Vagina (tissue), 2 donors: Measurements from ENCODE around the gene MORF4L1.

Source experiments
- POLR2A ChIP-seq, 2 donors: fragments of 450-650 bp; IDR thresholded peaks; one replicate each; pipeline ENCODE4 v1.6.1; 2017; ENCODE audit warnings: antibody characterized with exemption in 2 of 2, mild to moderate bottlenecking in 2 of 2, moderate library complexity in 2 of 2
- POLR2AphosphoS5 ChIP-seq, 2 donors: sonication (generic); formaldehyde crosslinking; IDR thresholded peaks; one replicate each; pipeline ENCODE4 v1.9.0; 2017; ENCODE audit warnings: antibody characterized with exemption in 2 of 2, mild to moderate bottlenecking in 2 of 2, low read depth in 1 of 2; ENCODE audit not compliant: insufficient read depth in 1 of 2
- TF ChIP-seq, protein P1 (sequence below), 3 experiments: fragments of 450-650 bp in 2 of 3; fragments of 200-600 bp in 1 of 3; sonication (generic) in 1 of 3; IDR thresholded peaks; one replicate each; pipeline ENCODE4 v1.5.1; 2017 to 2019; ENCODE audit warnings: antibody characterized with exemption in 3 of 3, mild to moderate bottlenecking in 2 of 3, moderate library complexity in 2 of 3

DNA sequence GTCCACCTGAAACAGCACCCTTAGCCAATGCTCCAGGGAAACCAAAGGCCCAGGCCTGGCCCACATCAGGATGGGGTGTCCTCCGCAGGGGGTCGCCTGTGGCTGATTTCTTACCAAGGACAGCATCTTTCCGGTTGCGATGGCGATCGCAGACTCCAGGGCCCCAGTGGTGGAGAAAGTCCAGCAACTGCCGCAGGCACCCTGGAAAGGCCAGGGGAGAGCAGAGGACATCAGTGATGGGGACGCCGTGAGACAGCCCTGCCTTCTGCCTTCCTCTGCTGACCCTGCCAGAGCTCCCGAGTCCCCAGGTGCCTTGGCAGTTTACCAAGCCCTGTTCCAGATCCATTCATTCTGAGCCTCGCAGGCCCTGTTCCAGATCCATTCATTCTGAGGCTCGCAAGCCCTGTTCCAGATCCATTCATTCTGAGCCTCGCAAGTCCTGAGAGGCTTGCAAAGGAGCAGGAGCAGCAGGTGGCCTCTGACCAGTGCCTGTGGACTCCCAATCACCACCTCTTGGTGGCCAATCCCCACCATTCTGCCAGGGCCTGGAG, 59.6 kb downstream of the MORF4L1 start:
- TF ChIP-seq, protein P1, sequence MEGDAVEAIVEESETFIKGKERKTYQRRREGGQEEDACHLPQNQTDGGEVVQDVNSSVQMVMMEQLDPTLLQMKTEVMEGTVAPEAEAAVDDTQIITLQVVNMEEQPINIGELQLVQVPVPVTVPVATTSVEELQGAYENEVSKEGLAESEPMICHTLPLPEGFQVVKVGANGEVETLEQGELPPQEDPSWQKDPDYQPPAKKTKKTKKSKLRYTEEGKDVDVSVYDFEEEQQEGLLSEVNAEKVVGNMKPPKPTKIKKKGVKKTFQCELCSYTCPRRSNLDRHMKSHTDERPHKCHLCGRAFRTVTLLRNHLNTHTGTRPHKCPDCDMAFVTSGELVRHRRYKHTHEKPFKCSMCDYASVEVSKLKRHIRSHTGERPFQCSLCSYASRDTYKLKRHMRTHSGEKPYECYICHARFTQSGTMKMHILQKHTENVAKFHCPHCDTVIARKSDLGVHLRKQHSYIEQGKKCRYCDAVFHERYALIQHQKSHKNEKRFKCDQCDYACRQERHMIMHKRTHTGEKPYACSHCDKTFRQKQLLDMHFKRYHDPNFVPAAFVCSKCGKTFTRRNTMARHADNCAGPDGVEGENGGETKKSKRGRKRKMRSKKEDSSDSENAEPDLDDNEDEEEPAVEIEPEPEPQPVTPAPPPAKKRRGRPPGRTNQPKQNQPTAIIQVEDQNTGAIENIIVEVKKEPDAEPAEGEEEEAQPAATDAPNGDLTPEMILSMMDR (IDR thresholded peaks at IDR 0.05) = no peak
- no peak for TF ChIP-seq POLR2A (IDR thresholded peaks at IDR 0.05)
- TF ChIP-seq POLR2AphosphoS5 (IDR thresholded peaks at IDR 0.05; ENCODE audit: insufficient read depth in 1 of 2, low read depth in 1 of 2) = no peak
